Colonic mucosa (tissue), 4 donors: ENCODE data around the gene ZNF605. TPM values are rescaled to one million over a fixed set of nuclear protein-coding genes. Genes with fewer than 3 reads are reported as not detected.

Experiments used
- DNase-seq: peaks from one replicate; pipeline ENCODE4 v3.0.0-alpha.2; 2020
- H3K27ac ChIP-seq: fragments of 200-600 bp; one replicate; pipeline ENCODE4 v1.8.0; 2021
- H3K27me3 ChIP-seq: fragments of 200-600 bp; one replicate; pipeline ENCODE4 v1.8.0; 2021
- H3K36me3 ChIP-seq: fragments of 200-600 bp; one replicate; pipeline ENCODE4 v1.8.0; 2021
- H3K4me1 ChIP-seq: fragments of 200-600 bp; one replicate; pipeline ENCODE4 v1.8.0; 2021; ENCODE audit warnings: mild to moderate bottlenecking
- H3K4me3 ChIP-seq: fragments of 200-600 bp; one replicate; pipeline ENCODE4 v1.8.0; 2021
- H3K9ac ChIP-seq, 2 donors: one replicate each; pipeline ENCODE4 v1.7.0; 2013; ENCODE audit warnings: control low read depth in 2 of 2, low read depth in 2 of 2, low read length in 2 of 2
- H3K9me3 ChIP-seq: fragments of 200-600 bp; one replicate; pipeline ENCODE4 v1.8.0; 2021
- intact Hi-C: fragments of 100-400 bp; cut with DNase I; formaldehyde crosslinking; loops from one replicate; pipeline ENCODE4 v1.14.1; 2022
- total RNA-seq, 2 donors: library from RNA; stranded (reverse); fragmentation: NEBNext Ultra II Directional in 1 of 2; extraction: Animal tissue kit (Norgen Biotek cat#: 25700) in 1 of 2; gene quantifications; one replicate each; pipeline ENCODE4 v1.2.1, GENCODE V29; 2021
- TF ChIP-seq, protein P1 (sequence below): fragments of 200-600 bp; IDR thresholded peaks from one replicate; pipeline ENCODE4 v1.8.0; 2022; ENCODE audit warnings: antibody characterized with exemption, mild to moderate bottlenecking
- donor health status: healthy.
- donor health status: DM: no; HTN: no; CAD: no.
- donor health status: DM: no; HTN: no; CAD: no.

ZNF605 gene
- total RNA-seq, 2 donors from 2014 or later: 7.5 to 8.3 TPM

GRCh38 chr12:132936163-132936562 is 19.9 kb downstream of the ZNF605 start:
- Histone ChIP-seq H3K9ac (no peak overlapping the region), H3K36me3 (no peaks in the 10 kb centered on the region), H3K27ac (no peak overlapping the region), H3K4me3 (no peak overlapping the region), H3K9me3 (peaks cover 5% of the 10 kb centered on the region), H3K27me3 (no peaks in the 10 kb centered on the region), H3K4me1 (no peaks in the 10 kb centered on the region)
- no peak for DNase-seq
- intact Hi-C loops: no loop called here
- TF ChIP-seq, protein P1, sequence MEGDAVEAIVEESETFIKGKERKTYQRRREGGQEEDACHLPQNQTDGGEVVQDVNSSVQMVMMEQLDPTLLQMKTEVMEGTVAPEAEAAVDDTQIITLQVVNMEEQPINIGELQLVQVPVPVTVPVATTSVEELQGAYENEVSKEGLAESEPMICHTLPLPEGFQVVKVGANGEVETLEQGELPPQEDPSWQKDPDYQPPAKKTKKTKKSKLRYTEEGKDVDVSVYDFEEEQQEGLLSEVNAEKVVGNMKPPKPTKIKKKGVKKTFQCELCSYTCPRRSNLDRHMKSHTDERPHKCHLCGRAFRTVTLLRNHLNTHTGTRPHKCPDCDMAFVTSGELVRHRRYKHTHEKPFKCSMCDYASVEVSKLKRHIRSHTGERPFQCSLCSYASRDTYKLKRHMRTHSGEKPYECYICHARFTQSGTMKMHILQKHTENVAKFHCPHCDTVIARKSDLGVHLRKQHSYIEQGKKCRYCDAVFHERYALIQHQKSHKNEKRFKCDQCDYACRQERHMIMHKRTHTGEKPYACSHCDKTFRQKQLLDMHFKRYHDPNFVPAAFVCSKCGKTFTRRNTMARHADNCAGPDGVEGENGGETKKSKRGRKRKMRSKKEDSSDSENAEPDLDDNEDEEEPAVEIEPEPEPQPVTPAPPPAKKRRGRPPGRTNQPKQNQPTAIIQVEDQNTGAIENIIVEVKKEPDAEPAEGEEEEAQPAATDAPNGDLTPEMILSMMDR: no peak

DNA sequence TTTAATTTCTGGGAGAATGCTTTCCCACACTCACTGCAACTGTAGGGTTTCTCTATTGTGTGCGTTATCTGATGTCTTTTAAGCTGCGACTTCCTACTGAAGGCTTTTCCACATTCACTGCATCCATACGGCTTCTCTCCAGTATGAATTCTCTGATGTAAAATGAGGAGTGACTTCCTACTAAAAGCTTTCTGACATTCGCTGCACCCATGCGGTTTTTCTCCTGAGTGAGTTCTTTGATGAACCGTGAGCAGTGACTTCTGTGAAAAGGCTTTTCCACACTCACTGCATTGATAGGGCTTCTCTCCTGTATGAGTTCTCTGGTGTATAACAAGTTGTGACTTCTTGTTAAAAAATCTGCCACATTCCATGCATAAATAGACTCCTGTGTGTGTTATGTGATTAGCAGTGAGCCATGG is 29.7 kb downstream of the ZNF605 start:
- intact Hi-C loops: no loop called here
- H3K9me3 ChIP-seq: peaks cover 32% of the 10 kb centered on the region
- no peak overlapping the region for H3K4me3 ChIP-seq
- H3K36me3 ChIP-seq: no peaks in the 10 kb centered on the region
- TF ChIP-seq, protein P1: no peak
- no peak overlapping the region for H3K9ac ChIP-seq
- no peak overlapping the region for H3K27ac ChIP-seq
- no peak for DNase-seq
- no peaks in the 10 kb centered on the region for H3K27me3 ChIP-seq
- no peaks in the 10 kb centered on the region for H3K4me1 ChIP-seq

DNA sequence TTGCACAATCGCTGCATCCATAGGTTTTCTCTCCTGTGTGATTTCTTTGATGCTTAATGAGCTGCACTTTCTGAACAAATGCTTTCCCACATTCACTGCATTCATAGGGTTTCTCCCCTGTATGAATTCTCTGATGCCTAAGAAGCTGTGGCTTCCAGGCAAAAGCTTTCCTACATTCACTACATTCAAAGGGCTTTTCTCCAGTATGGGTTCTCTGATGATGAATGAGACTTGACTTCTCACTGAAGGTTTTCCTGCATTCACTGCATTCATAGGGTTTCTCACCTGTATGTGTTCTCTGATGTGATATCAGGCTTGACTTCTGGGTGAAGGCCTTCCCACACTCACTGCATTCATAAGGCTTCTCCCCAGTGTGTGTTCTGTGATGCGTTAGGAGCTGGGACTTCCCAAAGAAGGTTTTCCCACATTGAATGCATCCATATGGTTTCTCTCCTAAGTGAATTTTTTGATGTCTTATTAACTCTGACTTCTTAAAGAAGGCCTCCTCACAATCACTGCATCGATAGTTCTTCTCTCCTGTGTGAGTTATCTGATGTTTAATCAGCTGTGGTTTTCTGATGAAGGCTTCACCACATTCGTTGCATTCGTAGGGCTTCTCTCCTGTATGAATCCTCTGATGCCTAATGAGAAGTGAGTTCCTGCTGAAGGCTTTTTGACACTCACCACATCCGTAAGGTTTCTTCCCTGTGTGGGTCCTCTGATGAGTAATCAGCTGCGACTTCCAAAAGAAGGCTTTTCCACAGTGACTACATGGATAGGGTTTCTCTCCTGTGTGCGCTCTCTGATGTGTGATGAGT is 30.3 kb downstream of the ZNF605 start:
- H3K36me3 ChIP-seq: no peaks in the 10 kb centered on the region

GRCh38 chr12:132924356-132924755 is 31.8 kb downstream of the ZNF605 start:
- H3K9ac ChIP-seq: no peak overlapping the region
- TF ChIP-seq, protein P1: no peak

More for the DNA sequence above, 30.3 kb downstream of the ZNF605 start:
- Histone ChIP-seq H3K9me3 (peaks cover 31% of the 10 kb centered on the region), H3K4me3 (no peak overlapping the region), H3K27ac (no peak overlapping the region), H3K27me3 (no peaks in the 10 kb centered on the region), H3K9ac (no peak overlapping the region), H3K4me1 (no peaks in the 10 kb centered on the region)
- TF ChIP-seq, protein P1: no peak
- no peak for DNase-seq
- intact Hi-C loops: no loop called here

GRCh38 chr12:132923356-132923909 is 32.7 kb downstream of the ZNF605 start:
- H3K4me1 ChIP-seq: no peaks in the 10 kb centered on the region
- H3K27ac ChIP-seq: no peak overlapping the region
- intact Hi-C loops: no loop called here
- no peak overlapping the region for H3K4me3 ChIP-seq
- H3K36me3 ChIP-seq: no peaks in the 10 kb centered on the region
- no peak overlapping the region for H3K9ac ChIP-seq
- DNase-seq: no peak
- peaks cover 22% of the 10 kb centered on the region for H3K9me3 ChIP-seq
- TF ChIP-seq, protein P1: no peak
- no peaks in the 10 kb centered on the region for H3K27me3 ChIP-seq

More at GRCh38 chr12:132924356-132924755, 31.8 kb downstream of the ZNF605 start:
- intact Hi-C loops: no loop called here
- H3K9me3 ChIP-seq: peaks cover 24% of the 10 kb centered on the region
- H3K36me3 ChIP-seq: no peaks in the 10 kb centered on the region
- no peak overlapping the region for H3K27ac ChIP-seq
- no peaks in the 10 kb centered on the region for H3K4me1 ChIP-seq
- no peaks in the 10 kb centered on the region for H3K27me3 ChIP-seq
- DNase-seq: no peak
- H3K4me3 ChIP-seq: no peak overlapping the region
